Stomach (tissue), 9 donors: ENCODE results near the gene CGAS. TPM values are rescaled to one million over a fixed set of nuclear protein-coding genes. Genes with fewer than 3 reads are reported as not detected.

Experiments used
- DNase-seq, 2 donors: peaks; one replicate each; pipeline versions ENCODE4 v3.0.0 to v3.0.0-alpha.2; 2013 to 2019
- H3K27ac ChIP-seq, 5 donors: fragments of 200-600 bp in 4 of 5; sonication (generic) in 4 of 5; one replicate each; pipeline ENCODE4 v1.5.1; 2013 to 2019; ENCODE audit warnings: mild to moderate bottlenecking in 1 of 5, moderate library complexity in 1 of 5
- H3K27me3 ChIP-seq, 3 donors: fragments of 200-600 bp; sonication (generic); one replicate each; pipeline ENCODE4 v1.5.1; 2017 to 2019; ENCODE audit warnings: mixed run types in 1 of 3
- H3K36me3 ChIP-seq, 4 donors: fragments of 200-600 bp; sonication (generic); 1 replicate in 3 of 4; 2 replicates in 1 of 4; pipeline ENCODE4 v1.5.1; 2016 to 2019
- H3K4me1 ChIP-seq, 4 donors: fragments of 200-600 bp; sonication (generic); one replicate each; pipeline ENCODE4 v1.5.1; 2016 to 2019
- H3K4me3 ChIP-seq, 4 donors: fragments of 200-600 bp; sonication (generic) in 3 of 4; one replicate each; pipeline ENCODE4 v1.5.1; 2016 to 2019; ENCODE audit warnings: mild to moderate bottlenecking in 1 of 4
- H3K9me3 ChIP-seq, 4 donors: fragments of 200-600 bp; sonication (generic); one replicate each; pipeline ENCODE4 v1.5.1; 2016 to 2019
- EP300 ChIP-seq: sonication (generic); formaldehyde crosslinking; IDR thresholded peaks from one replicate; pipeline ENCODE4 v1.6.1; 2017; ENCODE audit warnings: antibody characterized with exemption
- POLR2A ChIP-seq, 4 donors: fragments of 450-650 bp; IDR thresholded peaks; one replicate each; pipeline ENCODE4 v1.6.1; 2016; ENCODE audit warnings: antibody characterized with exemption in 4 of 4, control low read depth in 2 of 4, mild to moderate bottlenecking in 1 of 4, moderate library complexity in 1 of 4
- POLR2AphosphoS5 ChIP-seq, 3 donors: sonication (generic); formaldehyde crosslinking; IDR thresholded peaks; one replicate each; pipeline ENCODE4 v1.6.1; 2016; ENCODE audit warnings: antibody characterized with exemption in 3 of 3
- WGBS, 5 donors: extraction: QIAGEN DNeasy Blood & Tissue Kit in 3 of 5; methylation state at CpG; one replicate each; pipeline versions ENCODE4 v1.1.5 to v1.1.7; 2013 to 2018; 5-methylcytosine and 5-hydroxymethylcytosine counted together
- intact Hi-C: fragments of 100-400 bp; cut with DNase I; formaldehyde crosslinking; loops from one replicate; pipeline ENCODE4 v1.15.1; 2023; ENCODE audit warnings: low total_unique reads
- polyA plus RNA-seq, 3 donors: library from polyadenylated mRNA; stranded (reverse); fragments of 200-250 nt; gene quantifications; one replicate each; pipeline ENCODE4 v1.2.3, GENCODE V29; 2013
- total RNA-seq, 5 donors: library from RNA; depleted of rRNA; stranded (reverse); fragments of >200 nt; gene quantifications; one replicate each; pipeline versions ENCODE4 v1.1.0 to v1.2.3, GENCODE V29; 2014 to 2016
- TF ChIP-seq, protein P1 (sequence below), 7 experiments: fragments of 450-650 bp in 4 of 7; fragments of 200-600 bp in 3 of 7; sonication (generic) in 3 of 7; IDR thresholded peaks; one replicate each; pipeline ENCODE4 v1.5.1; 2016 to 2019; ENCODE audit warnings: antibody characterized with exemption in 7 of 7, control low read depth in 2 of 7, mild to moderate bottlenecking in 1 of 7
- donor health status: healthy with polysubstance abuse.
- donor health status: Bipolar disorder and iron deficiency.
- donor health status: healthy.

CGAS gene
- total and polyA plus RNA-seq, 8 donors: 1.7 to 8.1 (median 3.5) TPM; not detected in 1

DNA sequence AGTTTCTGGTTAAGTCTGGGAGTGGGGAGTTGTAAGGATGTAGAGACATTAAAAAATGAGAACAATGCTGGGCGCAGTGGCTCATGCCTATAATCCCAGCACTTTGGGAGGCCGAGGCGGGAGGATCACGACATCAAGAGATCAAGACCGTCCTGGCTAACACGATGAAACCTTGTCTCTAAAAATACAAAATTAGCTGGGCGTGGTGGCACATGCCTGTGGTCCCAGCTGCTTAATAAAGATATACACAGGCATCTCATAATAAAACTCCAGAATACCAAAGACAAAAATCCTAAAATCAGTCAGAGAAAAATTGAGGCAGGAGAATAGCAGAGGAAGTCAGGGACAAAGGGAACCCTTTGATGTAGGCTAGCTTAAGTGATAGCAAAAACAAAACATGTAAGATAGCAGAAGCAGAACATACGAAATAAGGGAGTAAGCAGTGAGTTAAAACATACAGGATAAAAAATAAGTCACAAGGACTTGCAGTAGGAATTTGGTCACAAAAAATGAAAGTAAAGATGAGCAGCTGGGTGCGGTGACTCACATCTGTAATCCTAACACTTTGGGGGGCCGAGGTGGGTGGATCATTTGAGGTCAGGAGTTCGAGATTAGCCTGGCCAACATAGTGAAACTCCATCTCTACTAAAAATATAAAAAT lies 33.9 kb downstream of the CGAS start:
- 78 to 85% (median 84%) methylated on average over 11 of the region's 11 CpGs for WGBS, 5 donors
- Histone ChIP-seq H3K27me3 (no peaks in the 10 kb centered on the region), H3K4me1 (no peaks in the 10 kb centered on the region), H3K27ac (no peak overlapping the region), H3K9me3 (no peaks in the 10 kb centered on the region), H3K36me3 (peaks cover 0 to 31% (median 17%) of the 10 kb centered on the region in 4 donors), H3K4me3 (no peak overlapping the region)
- DNase-seq: no peak
- intact Hi-C loops: no loop called here
- TF ChIP-seq EP300: no peak

DNA sequence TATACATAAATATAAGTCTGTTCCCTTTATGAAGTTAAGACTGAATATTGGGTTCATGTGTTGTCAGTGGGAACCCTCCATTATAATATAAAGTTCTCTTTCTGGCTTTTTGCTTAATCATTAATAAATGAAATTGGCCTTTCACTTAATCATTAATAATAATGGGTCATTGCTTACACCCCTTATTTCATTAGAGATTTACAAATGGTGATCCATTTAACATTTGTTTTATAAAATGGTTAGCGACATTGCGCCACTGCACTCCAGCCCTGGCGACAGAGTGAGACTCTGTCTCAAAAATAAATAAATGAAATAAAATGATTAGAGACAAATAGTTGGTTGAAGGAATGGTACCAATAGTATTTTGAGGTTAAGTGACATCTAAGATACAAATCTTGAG lies 39.0 kb downstream of the CGAS start:
- WGBS, 5 donors: 75 to 98% (median 96%) methylated on average over 3 of the region's 3 CpGs
- Histone ChIP-seq H3K27me3 (no peaks in the 10 kb centered on the region), H3K9me3 (no peaks in the 10 kb centered on the region), H3K4me3 (no peak overlapping the region), H3K36me3 (peaks cover 0 to 3% (median 0%) of the 10 kb centered on the region in 4 donors), H3K4me1 (no peaks in the 10 kb centered on the region), H3K27ac (no peak overlapping the region)
- no peak for DNase-seq
- intact Hi-C loops: no loop called here
- TF ChIP-seq, protein P1, sequence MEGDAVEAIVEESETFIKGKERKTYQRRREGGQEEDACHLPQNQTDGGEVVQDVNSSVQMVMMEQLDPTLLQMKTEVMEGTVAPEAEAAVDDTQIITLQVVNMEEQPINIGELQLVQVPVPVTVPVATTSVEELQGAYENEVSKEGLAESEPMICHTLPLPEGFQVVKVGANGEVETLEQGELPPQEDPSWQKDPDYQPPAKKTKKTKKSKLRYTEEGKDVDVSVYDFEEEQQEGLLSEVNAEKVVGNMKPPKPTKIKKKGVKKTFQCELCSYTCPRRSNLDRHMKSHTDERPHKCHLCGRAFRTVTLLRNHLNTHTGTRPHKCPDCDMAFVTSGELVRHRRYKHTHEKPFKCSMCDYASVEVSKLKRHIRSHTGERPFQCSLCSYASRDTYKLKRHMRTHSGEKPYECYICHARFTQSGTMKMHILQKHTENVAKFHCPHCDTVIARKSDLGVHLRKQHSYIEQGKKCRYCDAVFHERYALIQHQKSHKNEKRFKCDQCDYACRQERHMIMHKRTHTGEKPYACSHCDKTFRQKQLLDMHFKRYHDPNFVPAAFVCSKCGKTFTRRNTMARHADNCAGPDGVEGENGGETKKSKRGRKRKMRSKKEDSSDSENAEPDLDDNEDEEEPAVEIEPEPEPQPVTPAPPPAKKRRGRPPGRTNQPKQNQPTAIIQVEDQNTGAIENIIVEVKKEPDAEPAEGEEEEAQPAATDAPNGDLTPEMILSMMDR (IDR thresholded peaks at IDR 0.05): no peak
- TF ChIP-seq POLR2A (IDR thresholded peaks at IDR 0.05) (no peak), POLR2AphosphoS5 (IDR thresholded peaks at IDR 0.05) (no peak), EP300 (no peak)

DNA sequence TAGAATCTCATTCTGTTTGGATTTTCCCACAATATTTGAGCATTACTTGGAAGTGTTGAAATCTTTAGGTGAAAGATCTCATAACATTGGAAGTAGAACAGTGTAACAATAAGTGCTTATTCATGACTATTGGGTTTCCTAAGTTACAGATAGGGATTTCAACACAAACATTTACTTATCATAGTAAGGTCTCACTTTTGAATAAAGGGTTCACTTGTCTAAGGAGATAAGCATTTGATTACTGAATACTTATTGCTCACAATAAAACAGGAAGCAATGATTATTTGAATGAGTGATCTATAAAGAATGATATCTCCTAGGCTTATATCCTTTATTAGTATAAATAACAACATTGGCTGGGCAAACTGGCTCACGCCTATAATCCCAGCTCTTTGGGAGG lies 42.7 kb downstream of the CGAS start:
- TF ChIP-seq EP300: no peak
- no peak for TF ChIP-seq POLR2A (IDR thresholded peaks at IDR 0.05)
- TF ChIP-seq POLR2AphosphoS5 (IDR thresholded peaks at IDR 0.05): no peak
- TF ChIP-seq, protein P1 (IDR thresholded peaks at IDR 0.05): no peak
- H3K27me3 ChIP-seq: no peaks in the 10 kb centered on the region
- no peak overlapping the region for H3K27ac ChIP-seq
- H3K9me3 ChIP-seq: no peaks in the 10 kb centered on the region
- peak in 1 of 2 donors; percentile 17 for DNase-seq
- intact Hi-C loops: no loop called here
- WGBS, 5 donors: 38 to 67% (median 43%) methylated on average over 1 of the region's 1 CpG
- no peaks in the 10 kb centered on the region for H3K4me1 ChIP-seq
- no peaks in the 10 kb centered on the region for H3K36me3 ChIP-seq
- no peak overlapping the region for H3K4me3 ChIP-seq

DNA sequence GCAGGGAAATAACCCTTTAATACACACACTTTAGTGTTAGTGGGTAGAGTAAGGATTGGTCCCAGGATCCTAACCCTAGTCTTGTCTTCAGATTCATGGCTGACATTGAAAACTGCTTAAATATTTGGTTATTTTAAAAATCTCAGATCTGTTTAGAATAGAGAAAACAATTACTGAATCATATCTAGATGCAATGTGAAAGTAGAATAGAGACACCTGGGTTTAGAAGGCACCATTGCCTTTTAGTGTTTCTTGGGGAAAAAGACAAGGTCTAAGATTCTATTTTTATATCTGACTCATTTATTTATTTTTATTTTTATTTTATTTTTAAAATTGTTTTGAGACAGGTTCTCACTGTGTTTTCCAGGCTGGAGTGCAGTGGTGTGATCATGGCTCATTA lies 51.4 kb downstream of the CGAS start:
- Histone ChIP-seq H3K4me3 (no peak overlapping the region), H3K27ac (no peak overlapping the region), H3K4me1 (no peaks in the 10 kb centered on the region), H3K9me3 (no peaks in the 10 kb centered on the region), H3K36me3 (no peaks in the 10 kb centered on the region), H3K27me3 (no peaks in the 10 kb centered on the region)
- intact Hi-C loops: no loop called here
- TF ChIP-seq, protein P1 (IDR thresholded peaks at IDR 0.05): no peak
- TF ChIP-seq EP300 (no peak), POLR2AphosphoS5 (IDR thresholded peaks at IDR 0.05) (no peak), POLR2A (IDR thresholded peaks at IDR 0.05) (no peak)
- DNase-seq: no peak

GRCh38 chr6:73395875-73396274 lies 56.2 kb downstream of the CGAS start:
- WGBS, 5 donors: 94 to 97% (median 96%) methylated on average over 10 of the region's 10 CpGs

More at GRCh38 chr6:73395875-73396274, 56.2 kb downstream of the CGAS start:
- no peak for DNase-seq
- no peaks in the 10 kb centered on the region for H3K36me3 ChIP-seq
- no peaks in the 10 kb centered on the region for H3K9me3 ChIP-seq
- no peak overlapping the region for H3K4me3 ChIP-seq
- TF ChIP-seq POLR2AphosphoS5 (IDR thresholded peaks at IDR 0.05) (no peak), POLR2A (IDR thresholded peaks at IDR 0.05) (no peak), EP300 (no peak)
- TF ChIP-seq, protein P1 (IDR thresholded peaks at IDR 0.05): no peak
- intact Hi-C loops: no loop called here
- H3K27ac ChIP-seq: no peak overlapping the region
- no peaks in the 10 kb centered on the region for H3K4me1 ChIP-seq
- no peaks in the 10 kb centered on the region for H3K27me3 ChIP-seq
